Kidney (tissue), 14 donors: ENCODE measurements around the gene STOML3. TPM values are rescaled to one million over a fixed set of nuclear protein-coding genes. Genes with fewer than 3 reads are reported as not detected.

ENCODE experiments used
- DNase-seq, 5 donors: peaks; one replicate each; pipeline ENCODE4 v3.0.0-alpha.2; 2013 to 2020
- FAIRE-seq: peaks from 2 replicates; lab custom pipeline; 2012; peaks lifted over from hg19 to GRCh38; lab: Jason Lieb, UNC
- H3K27ac ChIP-seq, 2 donors: one replicate each; pipeline ENCODE4 v1.7.0; 2013; ENCODE audit warnings: low read depth in 2 of 2, low read length in 2 of 2, inconsistent platforms in 1 of 2
- H3K27me3 ChIP-seq: one replicate; pipeline ENCODE4 v1.7.1; 2013; ENCODE audit warnings: low read length, inconsistent platforms; ENCODE audit not compliant: control insufficient read depth, insufficient read depth
- H3K36me3 ChIP-seq, 3 donors: one replicate each; pipeline versions ENCODE4 v1.7.0 to v1.7.1; 2013; ENCODE audit warnings: low read length in 3 of 3, control low read depth in 1 of 3, inconsistent platforms in 1 of 3; ENCODE audit not compliant: insufficient read depth in 3 of 3, control insufficient read depth in 2 of 3
- H3K4me1 ChIP-seq, 3 donors: one replicate each; pipeline versions ENCODE4 v1.7.0 to v1.7.1; 2013; ENCODE audit warnings: low read length in 3 of 3, inconsistent platforms in 1 of 3, low read depth in 1 of 3; ENCODE audit not compliant: control insufficient read depth in 2 of 3, insufficient read depth in 2 of 3
- H3K4me3 ChIP-seq, 3 donors: one replicate each; pipeline versions ENCODE4 v1.7.0 to v1.8.1; 2013; ENCODE audit warnings: low read length in 3 of 3, control low read depth in 1 of 3, inconsistent platforms in 1 of 3
- H3K9ac ChIP-seq, 3 donors: one replicate each; pipeline versions ENCODE4 v1.7.0 to v1.7.1; 2013; ENCODE audit warnings: low read length in 3 of 3, control low read depth in 1 of 3, inconsistent platforms in 1 of 3
- H3K9me3 ChIP-seq, 3 donors: one replicate each; pipeline versions ENCODE4 v1.7.0 to v1.7.1; 2013; ENCODE audit warnings: low read length in 3 of 3, control low read depth in 1 of 3, inconsistent platforms in 1 of 3; ENCODE audit not compliant: control insufficient read depth in 2 of 3, insufficient read depth in 1 of 3
- CTCF ChIP-seq: IDR thresholded peaks from 3 replicates; pipeline ENCODE4 v1.5.1; 2012; ENCODE audit warnings: mild to moderate bottlenecking, moderate library complexity, borderline replicate concordance; ENCODE audit not compliant: insufficient read depth; ENCODE audit errors: extremely low read depth
- intact Hi-C: fragments of 100-400 bp; cut with DNase I; formaldehyde crosslinking; loops from one replicate; pipeline ENCODE4 v1.11.1; 2022
- polyA plus RNA-seq: library from polyadenylated mRNA; stranded (reverse); fragments of 350-450 nt; fragmentation: Illumina TruSeq; extraction: RNeasy Lipid Tissue Mini Kit (QIAGEN cat#74804); gene quantifications from one replicate; pipeline ENCODE4 v1.2.3, GENCODE V29; 2014; ENCODE audit warnings: low read depth, low replicate concordance; ENCODE audit not compliant: insufficient read depth
- total RNA-seq: library from RNA; stranded (reverse); fragmentation: NEBNext Ultra II Directional; extraction: Animal tissue kit (Norgen Biotek cat#: 25700); gene quantifications from one replicate; pipeline ENCODE4 v1.2.1, GENCODE V29; 2021
- donor health status: control.
- donor health status: control.
- donor health status: control.
- donor health status: control.
- donor health status: control.
- donor health status: DM: yes; HTN: yes; CAD: no.
- donor health status: Normal renal cell carcinoma (clear cell type).

Gene STOML3
- total and polyA plus RNA-seq, 2 donors from 2014 or later: not detected

GRCh38 chr13:38967446-38967845 lies 23.2 kb downstream of the STOML3 start:
- Histone ChIP-seq H3K9me3 (no peaks in the 10 kb centered on the region), H3K4me1 (no peaks in the 10 kb centered on the region), H3K27me3 (no peaks in the 10 kb centered on the region), H3K9ac (no peak overlapping the region), H3K36me3 (no peaks in the 10 kb centered on the region), H3K27ac (no peak overlapping the region), H3K4me3 (no peak overlapping the region)
- no peak for FAIRE-seq
- TF ChIP-seq CTCF: no peak
- intact Hi-C loops: no loop called here
- DNase-seq: no peak

GRCh38 chr13:38965281-38965680 lies 25.4 kb downstream of the STOML3 start:
- intact Hi-C loops: no loop called here
- no peaks in the 10 kb centered on the region for H3K36me3 ChIP-seq
- no peak overlapping the region for H3K4me3 ChIP-seq
- no peaks in the 10 kb centered on the region for H3K27me3 ChIP-seq
- DNase-seq: no peak
- H3K9ac ChIP-seq: no peak overlapping the region
- no peaks in the 10 kb centered on the region for H3K4me1 ChIP-seq
- H3K27ac ChIP-seq: no peak overlapping the region
- TF ChIP-seq CTCF: no peak
- peaks cover 0 to 3% (median 0%) of the 10 kb centered on the region in 3 donors for H3K9me3 ChIP-seq
- no peak for FAIRE-seq

GRCh38 chr13:38960175-38960574 lies 30.5 kb downstream of the STOML3 start:
- H3K27me3 ChIP-seq: no peaks in the 10 kb centered on the region
- intact Hi-C loops: no loop called here
- H3K27ac ChIP-seq: no peak overlapping the region
- TF ChIP-seq CTCF: no peak
- no peak for DNase-seq
- FAIRE-seq: no peak
- H3K4me1 ChIP-seq: no peaks in the 10 kb centered on the region
- no peaks in the 10 kb centered on the region for H3K36me3 ChIP-seq
- H3K9me3 ChIP-seq: peaks cover 0 to 4% (median 0%) of the 10 kb centered on the region in 3 donors
- H3K4me3 ChIP-seq: no peak overlapping the region
- no peak overlapping the region for H3K9ac ChIP-seq

GRCh38 chr13:38957794-38958592 lies 32.6 kb downstream of the STOML3 start:
- H3K27ac ChIP-seq: no peak overlapping the region
- no peaks in the 10 kb centered on the region for H3K4me1 ChIP-seq
- H3K9ac ChIP-seq: no peak overlapping the region
- no peak overlapping the region for H3K4me3 ChIP-seq
- no peak for TF ChIP-seq CTCF
- FAIRE-seq: no peak
- H3K36me3 ChIP-seq: no peaks in the 10 kb centered on the region
- intact Hi-C loops: no loop called here
- peaks cover 0 to 4% (median 0%) of the 10 kb centered on the region in 3 donors for H3K9me3 ChIP-seq
- no peak for DNase-seq
- no peaks in the 10 kb centered on the region for H3K27me3 ChIP-seq
